HEK293 (cell line): Measurements from ENCODE around the gene MBLAC1.

Source experiments
- CTCF ChIP-seq: fragments of 450-650 bp; formaldehyde crosslinking; IDR thresholded peaks from 2 replicates; pipeline ENCODE4 v1.5.1; 2016; ENCODE audit warnings: missing biosample characterization, missing genetic modification characterization
- ZNF133 ChIP-seq: fragments of 450-650 bp; formaldehyde crosslinking; IDR thresholded peaks from 2 replicates; pipeline ENCODE4 v1.5.1; 2016; ENCODE audit warnings: missing biosample characterization, missing genetic modification characterization
- ZNF433 ChIP-seq: fragments of 450-650 bp; formaldehyde crosslinking; IDR thresholded peaks from 2 replicates; pipeline ENCODE4 v1.5.1; 2016; ENCODE audit warnings: missing biosample characterization, missing genetic modification characterization, low read depth
- ZNF624 ChIP-seq: fragments of 450-650 bp; formaldehyde crosslinking; IDR thresholded peaks from 2 replicates; pipeline ENCODE4 v1.5.1; 2017; ENCODE audit warnings: missing biosample characterization, missing genetic modification characterization
- ZNF670 ChIP-seq: fragments of 450-650 bp; formaldehyde crosslinking; IDR thresholded peaks from 2 replicates; pipeline ENCODE4 v1.5.1; 2016; ENCODE audit warnings: missing biosample characterization, missing genetic modification characterization, low read depth
- ZNF707 ChIP-seq: fragments of 450-650 bp; formaldehyde crosslinking; IDR thresholded peaks from 2 replicates; pipeline ENCODE4 v1.5.1; 2016; ENCODE audit warnings: missing biosample characterization, missing genetic modification characterization
- ZSCAN5A ChIP-seq: fragments of 450-650 bp; formaldehyde crosslinking; IDR thresholded peaks from 2 replicates; pipeline ENCODE4 v1.5.1; 2016; ENCODE audit warnings: missing biosample characterization, missing genetic modification characterization

GRCh38 chr7:100173806-100174495 is 47.2 kb downstream of the MBLAC1 start:
- TF ChIP-seq ZNF133 (no peak), CTCF (tag by site-specific recombination) (no peak), ZNF624 (tag by site-specific recombination) (no peak), ZNF433 (tag by site-specific recombination) (no peak), ZNF707 (tag by site-specific recombination) (no peak), ZNF670 (tag by site-specific recombination) (no peak), ZSCAN5A (tag by site-specific recombination) (no peak)
